ENCODE results near the gene KAZN.
"Not testable (repeated sequence)": the region's sequence is repeated elsewhere in the genome, so short reads cannot be mapped to it uniquely, and the experiment has no call there.

The KAZN gene

DNA sequence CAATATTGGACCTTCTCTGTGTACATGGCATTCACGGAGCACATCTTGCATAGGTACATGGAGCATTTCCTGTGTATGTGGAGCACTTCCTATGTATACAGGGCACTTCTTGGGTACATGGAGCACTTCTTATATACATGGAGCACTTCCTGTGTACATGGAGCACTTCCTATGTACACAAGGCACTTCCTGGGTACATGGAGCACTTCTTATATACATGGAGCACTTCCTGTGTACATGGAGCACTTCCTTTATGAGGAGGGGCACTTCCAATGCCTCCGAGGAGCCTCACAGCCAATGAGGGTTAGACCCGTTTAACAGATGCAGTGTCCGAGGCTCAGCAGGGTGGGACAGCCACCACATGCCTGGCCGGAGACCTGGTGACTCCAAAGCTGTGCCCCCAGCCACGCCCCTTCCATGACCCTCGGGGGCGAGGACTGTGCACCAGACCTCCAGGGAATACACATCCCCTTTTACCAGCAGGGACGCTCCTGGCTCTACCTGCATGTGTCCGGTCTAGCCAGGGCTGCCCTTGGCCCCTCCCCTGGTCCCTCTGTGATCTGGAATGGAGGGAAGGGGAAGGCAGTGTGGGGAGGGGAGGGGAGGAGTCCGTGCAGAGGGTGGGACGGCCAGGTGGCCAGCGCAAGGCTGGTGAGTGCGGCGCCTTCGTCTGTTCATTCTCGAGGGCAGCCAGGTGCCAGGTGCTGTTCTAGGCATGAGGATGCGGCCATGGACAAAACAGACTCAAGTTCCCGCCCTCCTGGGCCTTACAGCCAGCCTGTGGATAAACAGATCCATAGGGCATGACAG, 360.0 kb downstream of the KAZN start:
- no peak for DNase-seq (ENCODE audit: low read depth)

DNA sequence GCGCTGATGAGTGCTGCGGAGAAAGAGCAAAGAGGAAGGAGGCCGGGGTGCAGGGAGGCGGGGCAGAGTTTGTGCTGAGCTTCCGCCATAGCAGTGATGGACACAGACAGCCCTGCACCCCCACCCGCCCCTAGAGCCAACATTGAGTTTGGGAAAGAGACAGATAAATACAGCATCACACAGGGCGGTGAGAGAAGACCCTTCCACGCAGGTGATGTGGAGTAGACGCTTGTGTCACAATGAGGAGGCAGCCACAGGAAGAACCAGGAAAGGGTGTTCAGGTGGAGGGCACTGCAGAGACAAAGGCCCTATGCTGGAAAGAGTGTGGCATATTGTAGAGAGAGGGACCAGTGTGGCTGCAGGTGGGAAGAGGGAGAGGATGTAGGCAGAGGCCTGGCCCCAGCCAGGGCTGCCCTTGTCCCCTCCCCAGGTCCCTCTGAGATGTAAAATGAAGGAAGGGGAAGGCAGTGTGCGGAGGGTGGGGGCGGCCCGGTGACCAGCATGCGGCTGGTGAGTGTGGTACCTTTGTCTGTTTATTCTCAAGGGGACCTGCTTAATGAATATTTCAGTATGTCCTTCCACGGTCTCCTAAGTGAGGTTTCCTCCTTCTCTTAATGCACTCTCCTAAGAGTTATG, 360.7 kb downstream of the KAZN start:
- no peak for DNase-seq (ENCODE audit: low read depth)

DNA sequence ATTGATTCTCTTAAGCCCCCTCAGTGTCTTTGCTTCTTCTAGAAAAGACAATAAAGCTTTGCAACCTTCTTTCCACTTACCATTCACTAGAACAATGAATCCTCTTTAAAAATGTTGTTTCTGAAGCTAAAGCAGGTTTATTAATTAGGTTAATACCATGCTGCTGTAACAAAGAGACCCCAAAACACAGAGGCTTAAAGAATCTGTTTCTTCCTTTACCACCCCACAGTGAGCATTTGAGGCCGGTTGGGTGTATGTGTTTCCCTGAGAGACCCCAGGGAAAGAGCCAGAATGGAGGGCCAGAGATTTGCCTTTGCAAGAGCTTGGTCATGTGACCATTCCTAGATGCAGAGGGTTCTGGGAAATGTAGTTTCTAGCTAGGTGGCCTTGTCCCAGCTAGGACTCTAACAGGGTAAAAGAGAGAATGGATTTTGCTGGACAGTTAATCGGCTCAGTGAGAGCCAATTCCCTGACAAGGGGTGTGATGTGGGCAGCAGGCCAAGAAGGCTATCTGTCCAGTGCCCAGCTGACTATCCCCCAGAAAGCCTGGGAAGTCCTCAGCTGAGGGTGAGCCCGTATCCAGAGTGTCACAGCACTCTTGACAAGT, 363.3 kb downstream of the KAZN start:
- no peak for DNase-seq (ENCODE audit: low read depth)

DNA sequence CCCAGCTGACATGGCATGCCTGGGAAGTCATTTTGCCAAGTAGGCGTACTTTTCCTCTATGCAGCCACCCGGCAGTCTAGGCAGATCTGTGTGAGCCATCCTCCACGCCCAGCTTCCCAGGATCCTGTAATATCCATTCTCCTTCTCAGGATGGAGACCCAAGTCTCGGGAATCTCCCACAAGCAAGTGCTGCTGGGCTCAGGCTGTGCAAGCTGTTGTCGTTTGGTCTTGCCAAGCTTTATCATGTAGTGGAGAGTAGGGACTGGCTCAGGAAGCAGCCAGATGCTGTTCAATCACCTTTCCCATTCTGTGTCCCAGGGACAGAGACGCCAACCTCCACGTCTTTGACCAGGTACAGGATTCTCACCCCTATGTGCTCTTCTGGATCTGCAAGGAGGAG, 363.9 kb downstream of the KAZN start:
- no peak for DNase-seq (ENCODE audit: low read depth)

DNA sequence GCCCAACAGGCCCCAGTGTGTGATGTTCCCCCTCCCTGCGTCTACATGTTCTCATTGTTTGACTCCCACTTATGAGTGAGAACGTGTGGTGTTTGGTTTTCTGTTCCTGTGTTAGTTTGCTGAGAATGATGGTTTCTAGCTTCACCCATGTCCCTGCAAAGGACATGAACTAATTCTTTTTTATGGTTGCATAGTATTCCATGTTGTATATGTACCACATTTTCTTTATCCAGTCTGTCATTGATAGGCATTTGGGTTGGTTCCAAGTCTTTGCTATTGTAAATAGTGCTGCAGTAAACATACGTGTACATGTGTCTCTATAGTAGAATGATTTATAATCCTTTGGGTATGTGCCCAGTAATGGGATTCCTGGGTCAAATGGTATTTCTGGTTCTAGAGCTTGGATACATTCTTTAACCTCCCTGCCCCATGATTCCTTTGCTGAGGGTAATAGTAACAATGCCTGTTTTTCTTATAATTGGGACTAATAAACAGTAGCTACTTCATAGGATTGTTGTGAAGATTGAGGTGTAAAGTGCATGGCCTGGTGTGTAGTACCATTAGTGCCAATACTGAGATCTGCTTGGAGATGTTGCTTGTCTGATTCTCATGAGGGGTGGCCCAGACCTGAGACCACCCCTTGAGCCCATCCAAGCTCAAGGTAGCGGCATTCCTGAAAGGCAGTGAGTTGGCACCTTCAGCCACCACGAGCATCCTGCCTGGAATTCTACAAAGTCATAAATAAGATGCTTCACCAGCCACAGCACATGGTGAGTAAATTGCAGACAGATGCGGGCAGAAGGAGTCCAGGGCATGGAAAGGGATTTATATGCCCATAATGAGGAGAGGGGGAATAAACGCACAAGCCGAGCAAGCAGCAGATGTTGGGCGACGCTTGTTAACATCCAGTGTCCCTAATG, 365.6 kb downstream of the KAZN start:
- DNase-seq (ENCODE audit: low read depth): not testable (repeated sequence)

DNA sequence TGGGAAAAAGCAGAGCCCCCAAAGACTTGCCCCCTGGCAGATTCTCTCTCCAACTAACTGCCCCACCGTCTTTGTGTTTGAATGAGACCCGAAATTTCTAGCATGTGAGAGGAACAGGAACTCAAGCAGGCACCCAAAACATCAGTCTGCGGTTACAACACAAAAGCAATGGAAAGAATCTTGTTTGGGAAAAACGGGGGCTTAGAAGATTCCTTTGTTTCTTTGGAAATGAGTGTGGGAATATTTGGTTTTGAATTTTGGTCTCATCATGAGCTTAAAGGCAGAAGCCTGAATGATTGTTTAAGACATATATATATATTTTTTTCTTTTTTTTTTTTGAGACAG, 366.2 kb downstream of the KAZN start:
- DNase-seq (ENCODE audit: low read depth): no peak

DNA sequence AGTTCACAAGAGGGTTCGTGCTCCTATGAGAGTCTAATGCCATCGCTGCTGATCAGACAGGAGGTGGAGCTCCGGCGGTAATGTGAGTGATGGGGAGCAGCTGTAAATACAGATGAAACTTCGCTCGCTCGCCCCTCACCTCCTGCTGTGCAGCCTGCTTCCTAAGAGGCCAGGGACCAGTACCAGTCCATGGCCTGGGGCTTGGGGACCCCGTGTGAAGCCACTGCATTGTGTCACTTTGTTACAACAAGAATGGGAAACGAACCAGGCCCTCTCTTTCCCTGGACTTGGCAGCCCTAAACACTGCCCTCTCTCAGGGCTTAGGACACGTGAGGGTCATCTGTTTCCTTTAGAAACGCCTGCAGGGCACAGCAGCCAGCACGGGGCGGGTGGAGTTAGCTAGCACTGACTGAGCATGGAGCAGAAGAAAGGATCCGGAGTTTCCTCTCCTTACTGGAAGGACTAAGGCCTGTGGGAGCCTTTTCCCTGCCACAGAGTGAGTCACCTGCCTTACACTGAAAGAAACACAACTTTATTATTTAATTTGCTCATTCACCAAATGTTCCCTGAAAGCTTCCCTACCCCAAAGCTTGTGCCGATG, 369.9 kb downstream of the KAZN start:
- no peak for DNase-seq (ENCODE audit: low read depth)

DNA sequence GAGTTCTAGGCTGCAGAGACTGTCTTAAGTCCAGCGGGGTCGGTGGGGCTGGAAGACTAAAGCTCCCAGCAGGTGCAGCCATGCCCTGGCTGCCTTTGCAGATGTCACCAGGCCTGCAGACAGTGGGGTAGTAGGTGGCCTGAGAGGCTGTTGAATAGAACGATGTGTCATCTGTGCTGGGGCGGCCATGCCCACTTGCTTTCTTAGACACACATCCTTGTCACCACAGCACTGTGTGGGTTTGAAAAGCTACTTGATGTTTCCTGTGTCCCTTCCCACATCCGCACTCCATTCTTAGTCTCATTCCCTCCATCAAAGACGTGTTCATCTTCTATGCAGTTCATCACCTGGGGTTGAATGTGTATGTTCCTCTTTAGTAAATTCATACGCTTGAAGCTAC, 370.5 kb downstream of the KAZN start:
- no peak for DNase-seq (ENCODE audit: low read depth)

DNA sequence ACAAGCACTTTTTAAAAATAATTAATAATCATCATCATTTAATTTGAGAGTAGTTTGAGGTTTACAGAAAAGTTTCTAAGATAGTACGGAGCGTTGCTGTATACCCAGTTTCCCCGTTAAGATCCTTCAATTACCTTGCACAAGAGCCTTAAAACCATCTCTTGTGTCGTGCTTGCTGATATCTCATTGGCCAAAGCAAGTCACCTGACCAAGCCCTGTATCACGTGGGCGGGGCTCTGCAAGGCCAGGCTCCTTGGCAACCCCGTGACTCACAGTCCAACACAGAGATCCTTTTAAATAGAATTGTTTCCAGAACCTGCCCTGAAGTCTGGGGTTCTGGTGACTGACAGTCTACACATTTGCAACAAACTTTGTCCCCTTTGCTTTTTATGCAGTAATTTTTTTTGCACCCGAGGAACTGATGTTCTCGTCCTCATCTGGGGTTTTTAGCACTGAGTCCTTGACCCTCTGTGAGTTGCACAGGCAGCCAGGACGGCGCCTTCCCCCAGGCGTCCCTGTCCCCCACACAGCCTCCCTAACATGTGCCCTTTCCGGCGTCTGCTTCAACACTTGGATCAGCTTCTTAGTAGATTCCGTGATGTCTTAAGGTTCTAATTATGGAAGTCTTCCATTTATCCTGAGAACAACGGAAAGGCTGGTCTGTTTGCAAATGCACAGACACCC, 371.8 kb downstream of the KAZN start:
- no peak for DNase-seq (ENCODE audit: low read depth)

DNA sequence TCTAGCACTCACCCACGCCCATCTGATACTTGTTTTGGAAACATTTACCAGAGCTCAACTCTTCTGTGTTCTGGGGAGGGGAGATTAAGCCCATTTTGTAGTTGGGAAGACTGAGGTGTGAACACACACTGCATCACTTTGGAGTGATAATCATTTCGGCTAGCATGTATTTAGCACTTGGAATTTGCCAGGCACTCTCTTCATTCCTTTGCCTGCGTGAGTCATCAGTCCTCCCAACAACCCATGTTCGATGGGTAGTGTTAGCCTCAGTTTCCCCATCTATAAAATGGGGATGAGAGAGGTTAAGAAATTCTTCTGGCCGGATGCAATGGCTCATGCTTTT, 372.3 kb downstream of the KAZN start:
- DNase-seq (ENCODE audit: low read depth): no peak

DNA sequence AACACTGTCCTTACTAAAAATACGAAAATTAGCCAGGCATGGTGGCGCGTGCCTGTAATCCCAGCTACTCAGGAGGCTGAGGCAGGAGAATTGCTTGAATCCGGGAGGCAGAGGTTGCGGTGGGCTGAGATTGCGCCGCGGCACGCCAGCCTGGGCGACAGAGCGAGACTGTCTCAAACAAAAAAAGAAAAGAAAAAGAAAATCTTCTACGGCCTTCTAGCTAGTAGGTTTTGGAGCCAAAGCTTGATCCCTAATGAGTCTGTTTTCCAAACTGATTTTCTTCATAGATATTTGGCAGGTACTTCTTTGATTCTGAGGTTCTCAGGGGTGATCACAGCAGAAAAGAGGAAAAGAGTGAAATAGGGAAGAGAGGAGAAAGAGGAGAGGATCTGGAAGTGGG, 372.7 kb downstream of the KAZN start:
- no peak for DNase-seq (ENCODE audit: low read depth)

DNA sequence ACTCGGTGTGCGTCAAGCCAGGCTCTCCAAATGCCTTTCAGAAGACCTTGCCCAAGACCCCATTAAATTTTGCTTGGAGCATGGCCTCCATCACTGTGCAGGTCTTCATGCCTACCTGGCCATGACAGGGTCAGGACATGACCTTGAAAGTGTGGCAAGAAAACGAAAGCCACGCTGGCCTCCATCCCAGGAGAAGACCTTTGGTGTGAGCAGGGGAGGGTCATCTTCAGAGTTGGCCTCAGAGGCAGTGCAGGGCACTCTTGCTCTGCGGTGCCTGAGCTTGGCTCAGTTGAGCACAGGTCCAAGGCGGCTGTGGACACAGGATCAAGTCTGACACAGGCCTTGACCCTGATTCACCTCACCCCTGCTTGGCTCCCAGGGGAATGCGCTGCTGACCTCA, 373.6 kb downstream of the KAZN start:
- no peak for DNase-seq (ENCODE audit: low read depth)

DNA sequence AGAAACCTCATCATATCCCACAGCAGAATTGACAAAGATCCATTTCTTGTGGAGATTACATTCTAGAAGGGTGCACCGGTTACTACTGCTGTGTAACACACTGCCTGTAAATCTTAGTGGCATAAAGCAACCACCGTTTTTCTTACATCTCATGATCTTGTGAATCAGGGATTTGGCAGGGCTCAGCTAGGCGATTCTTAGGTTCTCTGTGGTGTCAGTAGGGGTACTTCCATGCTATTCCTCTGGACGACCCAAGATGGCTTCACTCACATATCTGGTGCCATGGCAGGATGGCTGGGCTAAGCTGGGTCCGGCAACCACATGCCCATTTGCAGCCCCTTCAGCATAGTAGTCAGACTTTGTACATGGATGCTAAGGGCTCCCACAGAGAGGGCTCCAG, 375.3 kb downstream of the KAZN start:
- no peak for DNase-seq (ENCODE audit: low read depth)

DNA sequence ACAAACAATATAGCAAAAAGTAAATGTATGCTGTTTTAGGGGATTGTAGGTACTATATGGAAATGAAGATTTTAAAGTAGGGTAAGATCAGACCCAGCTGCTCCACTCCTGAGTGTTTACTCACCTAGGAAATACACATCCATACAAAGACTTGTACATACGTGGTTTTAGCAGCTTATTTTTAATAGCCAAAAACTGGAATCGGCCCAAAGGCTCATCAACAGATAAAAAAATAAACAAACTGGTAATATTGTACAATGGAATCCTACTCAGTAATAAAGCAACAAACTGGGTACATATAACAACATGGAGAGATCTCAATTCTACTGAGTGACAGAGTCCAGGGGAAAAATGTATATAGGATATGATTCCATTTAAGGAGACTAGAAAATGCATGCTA, 375.9 kb downstream of the KAZN start:
- no peak for DNase-seq (ENCODE audit: low read depth)

DNA sequence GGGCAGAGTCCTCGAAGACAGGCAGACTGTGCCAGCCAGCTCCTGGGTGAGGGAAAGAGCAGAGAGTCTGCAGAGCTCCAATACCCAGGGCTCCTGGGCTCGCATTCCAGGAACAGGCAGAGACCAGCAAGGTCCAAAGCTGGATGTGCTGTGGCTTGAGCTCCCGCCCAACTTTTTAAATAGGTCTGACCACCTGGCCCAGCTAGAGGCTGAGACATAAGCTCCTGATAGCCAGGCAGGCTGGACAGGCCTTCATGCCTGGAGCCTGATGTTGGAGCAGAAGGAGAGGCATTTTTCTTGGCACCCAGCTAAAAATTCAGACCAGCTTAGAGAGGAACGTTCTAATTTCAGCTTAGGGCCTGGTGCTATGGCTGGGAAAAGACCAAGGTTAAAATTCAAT, 376.6 kb downstream of the KAZN start:
- no peak for DNase-seq (ENCODE audit: low read depth)

DNA sequence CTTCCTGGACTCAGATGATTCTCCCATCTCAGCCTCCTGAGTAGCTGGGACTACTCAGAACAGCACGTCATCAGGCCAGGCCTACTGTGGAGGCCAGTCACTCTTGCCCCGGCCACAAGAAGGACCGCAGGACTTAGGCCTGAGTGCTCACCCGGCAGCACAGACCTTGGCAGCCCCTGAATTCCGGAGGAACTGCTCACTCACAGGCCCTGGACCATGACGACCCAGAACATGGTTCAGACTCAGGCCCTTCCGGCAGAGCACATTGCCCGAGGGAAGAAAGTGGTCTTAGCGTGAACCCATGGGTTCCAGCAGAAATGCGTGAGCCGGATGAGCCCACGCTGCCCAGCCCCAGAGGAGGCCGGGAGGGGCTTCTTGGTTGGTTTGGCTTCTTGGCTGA, 377.8 kb downstream of the KAZN start:
- DNase-seq (ENCODE audit: low read depth): no peak

DNA sequence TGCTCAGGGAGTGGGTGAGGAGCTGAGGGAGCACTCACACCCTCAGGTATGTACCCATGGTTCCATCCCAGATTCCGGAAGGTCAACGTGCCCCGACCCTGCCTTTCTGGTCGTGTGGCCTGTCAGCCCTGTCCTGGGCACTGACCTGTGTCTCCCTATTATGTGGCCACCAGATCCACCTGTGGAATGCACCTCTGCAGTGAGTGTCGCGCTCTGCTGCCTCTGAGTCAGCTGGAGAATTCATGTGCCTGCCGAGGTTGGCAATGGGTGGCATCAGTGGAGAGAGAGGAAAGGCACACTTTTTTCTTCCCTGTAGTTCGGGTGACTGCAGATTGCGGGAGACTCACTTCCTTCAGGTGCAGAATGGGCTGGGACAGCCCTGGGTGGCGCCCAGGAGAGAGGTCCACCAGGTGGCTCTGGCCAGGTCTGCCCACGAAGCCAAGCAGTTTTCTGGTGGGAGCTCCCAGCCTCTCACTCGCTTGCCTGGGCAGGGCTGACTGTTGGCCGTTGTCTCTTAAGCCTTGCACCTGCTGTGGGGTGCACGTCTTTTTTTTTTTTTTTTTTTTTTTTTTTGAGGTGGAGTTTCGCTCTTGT, 378.9 kb downstream of the KAZN start:
- no peak for DNase-seq (ENCODE audit: low read depth)

DNA sequence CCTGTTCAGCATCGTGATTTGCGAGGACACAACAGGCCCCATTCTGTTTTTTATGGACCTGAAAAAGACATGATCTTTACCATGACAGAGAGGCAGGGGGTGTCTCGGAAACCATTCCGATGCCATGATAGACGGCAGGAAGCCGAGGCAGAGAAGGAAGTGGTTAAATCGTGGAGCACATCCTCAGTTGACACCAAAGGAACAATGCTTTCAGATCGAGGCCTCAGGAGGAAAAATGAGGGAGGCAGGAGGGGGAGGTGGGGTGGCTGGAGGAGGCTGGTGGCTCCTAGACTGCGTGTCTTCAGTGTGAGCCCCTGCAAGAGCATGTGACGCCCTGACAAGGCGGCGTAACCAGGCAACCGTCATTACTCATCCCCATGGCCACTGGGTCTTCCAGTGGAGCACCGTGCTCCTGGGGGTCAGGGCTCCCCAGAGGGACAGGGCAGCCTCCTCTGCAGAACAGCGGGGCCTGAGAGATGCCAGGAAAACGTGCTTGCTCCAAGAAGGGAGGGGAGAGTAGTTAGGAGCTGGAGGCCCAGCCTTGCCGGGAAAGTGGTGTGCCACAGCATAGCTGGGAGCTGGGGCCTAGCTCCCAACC, 382.2 kb downstream of the KAZN start:
- no peak for DNase-seq (ENCODE audit: low read depth)

DNA sequence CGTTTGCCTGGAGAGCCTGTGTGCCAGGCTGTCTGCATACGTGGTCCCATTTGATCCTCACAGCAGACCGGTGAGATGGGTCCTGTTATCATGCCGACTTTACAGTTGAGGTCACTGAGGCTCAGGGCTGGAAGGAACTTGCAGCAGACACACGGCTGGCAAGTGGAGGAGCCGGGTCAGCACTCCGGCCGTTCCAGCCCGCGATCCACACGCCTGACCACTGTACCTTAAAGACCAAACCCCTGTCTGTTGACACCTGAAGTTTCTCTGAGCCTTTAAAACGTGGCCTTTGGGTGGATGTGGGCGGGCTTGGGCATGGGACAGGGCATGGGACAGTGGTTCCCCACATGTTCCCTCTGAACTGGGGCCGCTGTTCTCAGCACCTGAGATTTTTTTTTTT, 383.5 kb downstream of the KAZN start:
- no peak for DNase-seq (ENCODE audit: low read depth)

DNA sequence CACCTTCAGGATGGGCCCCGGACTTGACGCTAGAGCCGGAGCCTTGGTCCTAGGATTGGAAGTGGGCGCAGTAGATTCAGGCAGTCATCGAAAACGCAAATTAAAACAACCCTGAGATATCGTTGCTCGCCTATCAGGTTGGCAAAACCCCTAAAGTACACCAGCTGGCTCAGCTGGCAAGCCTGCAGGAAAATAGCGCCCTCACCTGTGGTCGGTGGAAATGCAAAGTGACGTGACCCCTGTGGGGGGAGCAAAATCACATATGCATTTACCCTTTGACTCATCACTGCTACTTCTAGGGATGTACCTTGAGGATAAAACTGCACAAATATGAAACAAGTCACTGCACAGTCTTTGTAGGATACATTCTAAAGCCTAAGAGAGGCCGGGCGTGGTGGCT, 384.8 kb downstream of the KAZN start:
- no peak for DNase-seq (ENCODE audit: low read depth)

DNA sequence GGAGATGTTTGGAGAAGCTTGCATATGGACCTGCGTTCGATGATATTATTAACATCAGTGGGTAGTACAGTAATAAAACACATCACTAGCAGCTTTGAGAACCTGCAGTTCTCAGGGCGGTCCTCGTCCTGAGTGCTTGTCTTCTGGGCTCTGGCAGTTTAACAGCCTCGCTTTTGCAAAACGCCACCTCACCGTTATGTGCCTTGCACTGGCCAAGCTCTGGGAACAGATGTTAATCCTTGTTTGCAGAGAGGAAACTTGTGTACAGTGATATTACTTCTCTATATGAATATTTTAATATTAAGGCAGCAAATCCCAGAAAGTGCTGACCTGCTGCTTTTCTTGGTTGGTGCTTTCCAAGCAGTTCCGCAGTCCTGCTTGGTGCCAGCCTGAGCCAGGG, 387.7 kb downstream of the KAZN start:
- no peak for DNase-seq (ENCODE audit: low read depth)
